Heart left ventricle (tissue), 16 donors: ENCODE data around the gene LRRC75B. TPM values are rescaled to one million over a fixed set of nuclear protein-coding genes. Genes with fewer than 3 reads are reported as not detected.
A peak's percentile ranks its signal among the peaks of the same experiment; 100 is the strongest.

ENCODE experiments used
- ATAC-seq, 4 donors: fragments of 200-7000 bp; cut with Tn5 transposase; one replicate each; pipeline ENCODE4 v1.9.1; 2020 to 2022; ENCODE audit warnings: moderate library complexity in 4 of 4, mild to moderate bottlenecking in 3 of 4, moderate number of reproducible peaks in 1 of 4
- DNase-seq, 5 donors: peaks; one replicate each; pipeline ENCODE4 v3.0.0-alpha.2; 2020
- H3K27ac ChIP-seq, 12 donors: fragments of 200-600 bp; sonication (generic) in 4 of 12; one replicate each; pipeline versions ENCODE4 v1.5.0 to v1.8.0; 2016 to 2022; ENCODE audit warnings: mild to moderate bottlenecking in 2 of 12
- H3K27me3 ChIP-seq, 9 donors: fragments of 200-600 bp; sonication (generic) in 2 of 9; one replicate each; pipeline versions ENCODE4 v1.5.1 to v1.8.0; 2016 to 2022; ENCODE audit warnings: mild to moderate bottlenecking in 3 of 9
- H3K36me3 ChIP-seq, 9 donors: fragments of 200-600 bp; sonication (generic) in 2 of 9; one replicate each; pipeline versions ENCODE4 v1.5.0 to v1.8.0; 2018 to 2022; ENCODE audit warnings: mild to moderate bottlenecking in 2 of 9
- H3K4me1 ChIP-seq, 12 donors: fragments of 200-600 bp; sonication (generic) in 4 of 12; one replicate each; pipeline versions ENCODE4 v1.5.0 to v1.8.0; 2016 to 2022; ENCODE audit warnings: mild to moderate bottlenecking in 3 of 12
- H3K4me3 ChIP-seq, 12 donors: fragments of 200-600 bp; sonication (generic) in 4 of 12; one replicate each; pipeline versions ENCODE4 v1.5.0 to v1.8.0; 2017 to 2022; ENCODE audit warnings: mild to moderate bottlenecking in 9 of 12, moderate library complexity in 4 of 12
- H3K9me3 ChIP-seq, 12 donors: fragments of 200-600 bp; sonication (generic) in 4 of 12; one replicate each; pipeline versions ENCODE4 v1.5.0 to v1.8.0; 2016 to 2022; ENCODE audit warnings: mild to moderate bottlenecking in 1 of 12
- POLR2A ChIP-seq, 2 donors: fragments of 450-650 bp; IDR thresholded peaks; one replicate each; pipeline ENCODE4 v1.6.1; 2017; ENCODE audit warnings: antibody characterized with exemption in 2 of 2, mild to moderate bottlenecking in 2 of 2, moderate library complexity in 2 of 2
- WGBS, 4 donors: extraction: QIAGEN DNeasy Blood & Tissue Kit in 2 of 4; methylation state at CpG; one replicate each; pipeline versions ENCODE4 v1.1.5 to v1.1.7; 2013 to 2018; 5-methylcytosine and 5-hydroxymethylcytosine counted together
- intact Hi-C, 10 donors: fragments of 100-400 bp; cut with DNase I; formaldehyde crosslinking; loops; one replicate each; pipeline versions ENCODE4 v1.11.1 to v1.14.2; 2022
- polyA plus RNA-seq, 2 donors: library from polyadenylated mRNA; stranded (reverse); fragments of 200-250 nt; gene quantifications; one replicate each; pipeline ENCODE4 v1.2.3, GENCODE V29; 2013
- total RNA-seq, 9 donors: library from RNA; depleted of rRNA in 2 of 9; stranded (reverse); fragments of >200 nt in 2 of 9; fragmentation: NEBNext Ultra II Directional in 3 of 9; extraction: Animal tissue kit (Norgen Biotek cat#: 25700) in 3 of 9; gene quantifications; one replicate each; pipeline versions ENCODE4 v1.1.0 to v1.2.4, GENCODE V29; 2016 to 2023
- TF ChIP-seq, protein P1 (sequence below), 12 donors: fragments of 200-600 bp; sonication (generic) in 4 of 12; IDR thresholded peaks; one replicate each; pipeline versions ENCODE4 v1.5.0 to v1.8.0; 2018 to 2022; ENCODE audit warnings: antibody characterized with exemption in 12 of 12, mild to moderate bottlenecking in 5 of 12
- donor health status: ischemic (EF 13 %, LVEDD 7.1; RV severe dilation, severe dysfunction).
- donor health status: healthy with polysubstance abuse.
- donor health status: DM: no; HTN: yes; CAD: no.
- donor health status: DM: no; HTN: no; CAD: no.
- donor health status: ischemic (EF 25% LVEDD 6.9; RV normal size, moderate dysfunction).
- donor health status: ischemic (EF 25% LVEDD 5.7; RV mildly dilated, moderate dysfunction).
- donor health status: healthy.
- donor health status: DM: yes; HTN: yes; CAD: no.
- donor health status: ischemic (EF 35%, LVEDD 5.7; RV mildly dilated, moderate dysfunction).
- donor health status: nonischemic (EF 11% LVEDD 7.7; RV severe dilation, severe dysfunction).
- donor health status: DM: yes; HTN: yes; CAD: no.
- donor health status: PGD.
- donor health status: ischemic (EF 29% LVEDD 5.4; RV normal size, mild dysfunction).
- donor health status: nonischemic (EF 23%, LVEDD 6.1; RV moderate dilation, normal function).

The LRRC75B gene
- total and polyA plus RNA-seq, 11 donors: 2.6 to 8.0 (median 4.5) TPM

- H3K36me3 ChIP-seq: peaks cover 0 to 73% (median 48%) of the 10 kb centered on the region in 9 donors
- ATAC-seq: no peak
- DNase-seq: no peak
- H3K4me1 ChIP-seq: peaks cover 0 to 71% (median 31%) of the 10 kb centered on the region in 12 donors
- H3K4me3 ChIP-seq: no peak overlapping the region
- no peaks in the 10 kb centered on the region for H3K27me3 ChIP-seq
- TF ChIP-seq, protein P1, sequence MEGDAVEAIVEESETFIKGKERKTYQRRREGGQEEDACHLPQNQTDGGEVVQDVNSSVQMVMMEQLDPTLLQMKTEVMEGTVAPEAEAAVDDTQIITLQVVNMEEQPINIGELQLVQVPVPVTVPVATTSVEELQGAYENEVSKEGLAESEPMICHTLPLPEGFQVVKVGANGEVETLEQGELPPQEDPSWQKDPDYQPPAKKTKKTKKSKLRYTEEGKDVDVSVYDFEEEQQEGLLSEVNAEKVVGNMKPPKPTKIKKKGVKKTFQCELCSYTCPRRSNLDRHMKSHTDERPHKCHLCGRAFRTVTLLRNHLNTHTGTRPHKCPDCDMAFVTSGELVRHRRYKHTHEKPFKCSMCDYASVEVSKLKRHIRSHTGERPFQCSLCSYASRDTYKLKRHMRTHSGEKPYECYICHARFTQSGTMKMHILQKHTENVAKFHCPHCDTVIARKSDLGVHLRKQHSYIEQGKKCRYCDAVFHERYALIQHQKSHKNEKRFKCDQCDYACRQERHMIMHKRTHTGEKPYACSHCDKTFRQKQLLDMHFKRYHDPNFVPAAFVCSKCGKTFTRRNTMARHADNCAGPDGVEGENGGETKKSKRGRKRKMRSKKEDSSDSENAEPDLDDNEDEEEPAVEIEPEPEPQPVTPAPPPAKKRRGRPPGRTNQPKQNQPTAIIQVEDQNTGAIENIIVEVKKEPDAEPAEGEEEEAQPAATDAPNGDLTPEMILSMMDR (IDR thresholded peaks at IDR 0.05): no peak
- TF ChIP-seq POLR2A (IDR thresholded peaks at IDR 0.05): no peak
- peak overlapping the region in 10 of 12 donors; percentile 28 to 81 (median 70) for H3K27ac ChIP-seq
- H3K9me3 ChIP-seq: no peaks in the 10 kb centered on the region
- intact Hi-C loops: no loop called here
- 80 to 88% (median 84%) methylated on average over 2 of the region's 2 CpGs for WGBS, 4 donors
These were observed 27.8 kb downstream of the LRRC75B start for GRCh38 chr22:24565077-24565476.

DNA sequence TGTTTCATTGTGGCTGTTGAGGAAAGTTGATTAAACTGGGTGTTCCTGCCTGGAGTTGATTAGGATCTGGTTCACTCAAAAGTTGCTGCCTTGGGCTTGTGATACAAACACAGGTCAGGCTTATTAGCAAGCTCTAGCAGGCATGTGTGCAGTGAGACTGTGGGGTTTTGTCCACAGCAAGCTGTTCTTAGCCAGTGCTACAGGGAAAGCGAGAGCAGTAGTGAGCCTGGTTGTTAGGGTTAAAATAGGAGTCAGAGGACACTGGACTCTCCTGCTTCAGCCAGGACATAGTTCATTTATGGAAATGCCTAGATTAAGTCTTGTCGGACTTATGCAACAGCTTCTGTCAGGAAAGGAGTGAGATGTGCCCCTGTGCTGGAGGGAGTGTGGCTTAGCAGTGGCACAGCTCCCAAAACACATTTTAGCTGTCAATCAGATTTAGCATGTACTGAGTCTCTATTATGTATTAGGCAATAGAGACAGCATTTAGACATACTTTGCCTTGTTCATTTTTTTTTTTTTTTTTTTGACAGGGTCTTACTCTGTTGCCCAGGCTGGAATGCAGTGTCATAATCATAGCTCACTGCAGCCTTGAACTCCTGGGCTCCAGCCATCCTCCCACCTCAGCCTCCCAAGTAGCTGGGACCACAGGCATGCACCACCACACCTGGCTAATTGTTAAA, 28.4 kb downstream of the LRRC75B start:
- Histone ChIP-seq H3K27me3 (no peaks in the 10 kb centered on the region), H3K36me3 (peaks cover 0 to 73% (median 46%) of the 10 kb centered on the region in 9 donors), H3K9me3 (no peaks in the 10 kb centered on the region), H3K4me3 (no peak overlapping the region), H3K27ac (peak overlapping the region; percentile 45 to 81 (median 74)), H3K4me1 (peaks cover 0 to 77% (median 32%) of the 10 kb centered on the region in 12 donors)
- intact Hi-C loops: no loop called here
- 34 to 60% (median 51%) methylated on average over 2 of the region's 2 CpGs for WGBS, 4 donors
- TF ChIP-seq POLR2A (IDR thresholded peaks at IDR 0.05): no peak
- TF ChIP-seq, protein P1 (IDR thresholded peaks at IDR 0.05): no peak
- ATAC-seq (peak; percentile 93 to 94 (median 94)), DNase-seq (peak in 4 of 5 donors; percentile 48 to 67 (median 57))

DNA sequence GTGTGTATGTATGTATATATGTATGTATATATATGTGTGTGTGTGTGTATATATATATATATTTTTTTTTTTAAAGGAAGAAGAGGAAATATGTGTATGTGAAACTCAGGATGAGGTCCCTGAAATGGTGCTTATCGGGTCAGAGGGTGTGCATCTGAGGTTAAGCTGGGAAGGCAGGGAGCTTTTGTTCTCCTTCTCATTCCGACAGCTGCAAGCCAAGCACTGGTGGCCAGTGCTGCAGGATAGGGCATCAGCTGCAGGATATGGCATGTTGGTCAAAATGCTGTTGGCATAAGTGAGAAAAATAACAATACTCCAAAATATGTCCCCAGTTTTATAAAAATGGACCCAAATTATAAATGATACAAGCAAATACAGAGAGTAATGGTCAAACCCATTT, 29.6 kb downstream of the LRRC75B start:
- peak overlapping the region in 6 of 12 donors; percentile 68 to 81 (median 76) for H3K27ac ChIP-seq
- H3K9me3 ChIP-seq: no peaks in the 10 kb centered on the region
- intact Hi-C loops: no loop called here
- ATAC-seq: no peak
- H3K4me3 ChIP-seq: no peak overlapping the region
- TF ChIP-seq POLR2A (IDR thresholded peaks at IDR 0.05): no peak
- TF ChIP-seq, protein P1 (IDR thresholded peaks at IDR 0.05): no peak
- 70 to 89% (median 76%) methylated on average over 2 of the region's 2 CpGs for WGBS, 4 donors
- H3K27me3 ChIP-seq: no peaks in the 10 kb centered on the region
- peaks cover 0 to 85% (median 39%) of the 10 kb centered on the region in 12 donors for H3K4me1 ChIP-seq
- no peak for DNase-seq
- peaks cover 0 to 73% (median 46%) of the 10 kb centered on the region in 9 donors for H3K36me3 ChIP-seq

DNA sequence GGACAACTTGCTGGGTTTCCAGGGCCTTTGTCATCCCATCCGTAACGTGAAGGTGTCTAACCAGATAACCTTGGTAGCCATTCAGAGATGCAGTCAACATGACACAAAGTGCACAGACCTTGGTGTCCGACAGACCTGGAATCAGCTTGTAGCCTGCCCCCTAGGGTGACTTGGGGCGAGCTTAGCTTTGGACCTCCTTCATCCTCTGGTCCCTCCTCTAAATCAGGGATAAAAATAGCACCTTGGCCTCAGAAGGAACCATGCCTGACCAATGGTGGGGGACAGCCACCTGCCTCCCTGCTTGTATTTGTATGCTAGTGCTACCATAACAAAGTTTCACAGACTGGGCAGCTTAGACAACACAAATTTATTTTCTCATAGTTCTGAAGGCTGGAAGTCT, 33.4 kb downstream of the LRRC75B start:
- Histone ChIP-seq H3K27me3 (no peaks in the 10 kb centered on the region), H3K4me1 (peaks cover 7 to 68% (median 44%) of the 10 kb centered on the region in 12 donors), H3K9me3 (no peaks in the 10 kb centered on the region), H3K27ac (peak overlapping the region in 3 of 12 donors; percentile 24 to 41 (median 33)), H3K36me3 (peaks cover 0 to 64% (median 47%) of the 10 kb centered on the region in 9 donors), H3K4me3 (no peak overlapping the region)
- intact Hi-C loops: no loop called here
- TF ChIP-seq, protein P1 (IDR thresholded peaks at IDR 0.05): no peak
- TF ChIP-seq POLR2A (IDR thresholded peaks at IDR 0.05): no peak
- WGBS, 4 donors: 25 to 42% (median 36%) methylated on average over 4 of the region's 4 CpGs
- no peak for ATAC-seq
- no peak for DNase-seq
